ENCODE results near the gene PACS2. TPM values are rescaled to one million over a fixed set of nuclear protein-coding genes. Genes with fewer than 3 reads are reported as not detected.
"Not testable (repeated sequence)": the region's sequence is repeated elsewhere in the genome, so short reads cannot be mapped to it uniquely, and the experiment has no call there.

PACS2 gene
- total RNA-seq, 1 donor from 2014 or later, result 66.8 TPM

GRCh38 chr14:105326891-105327694 lies 12.5 kb downstream of the PACS2 start:
- intact Hi-C loops (cut with DNase I), result no loop called here
- ATAC-seq (ENCODE audit: poor library complexity) (peak; percentile 46), DNase-seq (peak; percentile 61)

GRCh38 chr14:105327695-105328045 lies 13.1 kb downstream of the PACS2 start:
- intact Hi-C loops (cut with DNase I); DNase-seq; ATAC-seq (ENCODE audit: poor library complexity): not testable (repeated sequence)

GRCh38 chr14:105328070-105328677 lies 13.6 kb downstream of the PACS2 start:
- intact Hi-C loops (cut with DNase I), result no loop called here
- DNase-seq, result peak; percentile 42

GRCh38 chr14:105328678-105329390 lies 14.3 kb downstream of the PACS2 start:
- DNase-seq, result peak; percentile 42
- intact Hi-C loops (cut with DNase I), result no loop called here
- ATAC-seq (ENCODE audit: poor library complexity), result no peak

More at GRCh38 chr14:105328070-105328677, 13.6 kb downstream of the PACS2 start:
- ATAC-seq (ENCODE audit: poor library complexity), result no peak

- intact Hi-C loops (cut with DNase I), result no loop called here
- peak; percentile 42 for DNase-seq
- ATAC-seq (ENCODE audit: poor library complexity), result no peak
These were observed 15.0 kb downstream of the PACS2 start for GRCh38 chr14:105329411-105330150.

GRCh38 chr14:105330491-105330895 lies 15.9 kb downstream of the PACS2 start:
- DNase-seq, result peak; percentile 54
- intact Hi-C loops (cut with DNase I), result no loop called here

GRCh38 chr14:105331575-105332349 lies 17.2 kb downstream of the PACS2 start:
- intact Hi-C loops (cut with DNase I), result no loop called here
- DNase-seq (no peak), ATAC-seq (ENCODE audit: poor library complexity) (no peak)

More at GRCh38 chr14:105330491-105330895, 15.9 kb downstream of the PACS2 start:
- ATAC-seq (ENCODE audit: poor library complexity), result no peak

GRCh38 chr14:105332350-105332874 lies 17.9 kb downstream of the PACS2 start:
- DNase-seq (no peak), ATAC-seq (ENCODE audit: poor library complexity) (no peak)
- intact Hi-C loops (cut with DNase I), result no loop called here

- DNase-seq (peak; percentile 38), ATAC-seq (ENCODE audit: poor library complexity) (no peak)
- intact Hi-C loops (cut with DNase I), result no loop called here
These were observed 18.5 kb downstream of the PACS2 start for GRCh38 chr14:105333020-105333490.

- intact Hi-C loops (cut with DNase I), result no loop called here
- ATAC-seq (ENCODE audit: poor library complexity), result no peak
- DNase-seq, result peak; percentile 70
These were observed 19.2 kb downstream of the PACS2 start for GRCh38 chr14:105333613-105334364.

GRCh38 chr14:105334383-105335230 lies 20.1 kb downstream of the PACS2 start:
- no peak for DNase-seq
- ATAC-seq (ENCODE audit: poor library complexity), result no peak
- intact Hi-C loops (cut with DNase I), result no loop called here

GRCh38 chr14:105335231-105335542 lies 20.6 kb downstream of the PACS2 start:
- ATAC-seq (ENCODE audit: poor library complexity); DNase-seq; intact Hi-C loops (cut with DNase I): not testable (repeated sequence)

- intact Hi-C loops (cut with DNase I), result no loop called here
- DNase-seq, result peak; percentile 85
- peak; percentile 78 for ATAC-seq (ENCODE audit: poor library complexity)
These were observed 21.4 kb downstream of the PACS2 start for GRCh38 chr14:105335735-105336476.

GRCh38 chr14:105336477-105337287 lies 22.1 kb downstream of the PACS2 start:
- ATAC-seq (ENCODE audit: poor library complexity), result no peak
- intact Hi-C loops (cut with DNase I), result no loop called here
- DNase-seq, result no peak

GRCh38 chr14:105337433-105337832 lies 22.9 kb downstream of the PACS2 start:
- DNase-seq (no peak), ATAC-seq (ENCODE audit: poor library complexity) (no peak)
- intact Hi-C loops (cut with DNase I), result no loop called here
